Tibial artery (tissue), 4 donors: ENCODE data around the gene ECEL1.
A peak's percentile ranks its signal among the peaks of the same experiment; 100 is the strongest.

Experiments used
- DNase-seq, 2 donors: peaks; one replicate each; pipeline ENCODE4 v3.0.0-alpha.2; 2019
- H3K27ac ChIP-seq, 2 donors: fragments of 200-600 bp; sonication (generic) in 1 of 2; 1 replicate in 1 of 2; 2 replicates in 1 of 2; pipeline ENCODE4 v1.5.1; 2018 to 2019; ENCODE audit warnings: mild to moderate bottlenecking in 1 of 2
- H3K27me3 ChIP-seq, 2 donors: fragments of 200-600 bp; sonication (generic) in 1 of 2; one replicate each; pipeline versions ENCODE4 v1.5.1 to v1.6.0; 2016 to 2019
- H3K36me3 ChIP-seq, 3 donors: fragments of 200-600 bp; sonication (generic) in 2 of 3; one replicate each; pipeline ENCODE4 v1.5.1; 2016 to 2019; ENCODE audit warnings: mild to moderate bottlenecking in 2 of 3
- H3K4me1 ChIP-seq, 4 donors: fragments of 200-600 bp; sonication (generic) in 2 of 4; 1 replicate in 3 of 4; 2 replicates in 1 of 4; pipeline ENCODE4 v1.5.1; 2016 to 2019
- H3K4me3 ChIP-seq, 2 donors: fragments of 200-600 bp; sonication (generic) in 1 of 2; 1 replicate in 1 of 2; 2 replicates in 1 of 2; pipeline ENCODE4 v1.5.1; 2018 to 2019; ENCODE audit warnings: mild to moderate bottlenecking in 2 of 2
- H3K9me3 ChIP-seq, 3 donors: fragments of 200-600 bp; sonication (generic) in 1 of 3; one replicate each; pipeline ENCODE4 v1.5.1; 2016 to 2019
- CTCF ChIP-seq, 2 experiments: fragments of 200-600 bp in 1 of 2; fragments of 450-650 bp in 1 of 2; IDR thresholded peaks; one replicate each; pipeline ENCODE4 v1.5.1; 2017 to 2019; ENCODE audit warnings: antibody characterized with exemption in 2 of 2, mild to moderate bottlenecking in 1 of 2, moderate library complexity in 1 of 2
- intact Hi-C: fragments of 100-400 bp; cut with DNase I; formaldehyde crosslinking; loops from one replicate; pipeline ENCODE4 v1.15.0; 2023; ENCODE audit warnings: low total_unique reads

ECEL1 gene

DNA sequence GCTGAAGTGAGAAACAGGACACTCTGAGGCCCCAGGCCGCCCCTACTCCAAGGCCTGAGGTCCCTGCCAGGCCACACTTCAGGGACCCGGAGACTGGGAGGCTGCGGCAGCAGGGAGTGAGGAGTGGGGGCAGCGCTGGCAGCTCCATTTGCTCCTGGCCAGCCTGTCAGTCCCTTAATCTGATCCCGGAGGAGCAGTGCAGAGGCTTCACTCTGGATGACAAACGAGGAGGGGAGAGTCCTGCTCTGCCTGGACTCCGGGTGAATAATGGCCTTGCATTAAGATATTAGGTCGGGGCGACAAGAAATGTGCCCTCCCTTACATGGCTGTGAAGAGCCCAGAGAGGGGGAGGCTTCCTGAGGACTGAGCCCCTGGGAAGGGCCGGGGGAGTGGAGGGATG, 18.2 kb upstream of the ECEL1 start:
- intact Hi-C loops = no loop called here
- peaks cover 0 to 72% of the 10 kb centered on the region in 2 donors for H3K27me3 ChIP-seq

GRCh38 chr2:232504438-232504837, 16.8 kb upstream of the ECEL1 start:
- TF ChIP-seq CTCF (IDR thresholded peaks at IDR 0.05) = no peak
- H3K9me3 ChIP-seq = no peaks in the 10 kb centered on the region
- intact Hi-C loops = no loop called here
- H3K36me3 ChIP-seq = no peaks in the 10 kb centered on the region
- peaks cover 0 to 19% (median 15%) of the 10 kb centered on the region in 4 donors for H3K4me1 ChIP-seq
- H3K27me3 ChIP-seq = peaks cover 0 to 82% of the 10 kb centered on the region in 2 donors
- no peak for DNase-seq
- H3K4me3 ChIP-seq = no peak overlapping the region
- no peak overlapping the region for H3K27ac ChIP-seq

More for the DNA sequence above, 18.2 kb upstream of the ECEL1 start:
- no peak for TF ChIP-seq CTCF (IDR thresholded peaks at IDR 0.05)
- no peak overlapping the region for H3K27ac ChIP-seq
- no peak overlapping the region for H3K4me3 ChIP-seq
- H3K36me3 ChIP-seq = no peaks in the 10 kb centered on the region
- H3K4me1 ChIP-seq = peaks cover 0 to 19% (median 15%) of the 10 kb centered on the region in 4 donors
- no peak for DNase-seq
- no peaks in the 10 kb centered on the region for H3K9me3 ChIP-seq

GRCh38 chr2:232503809-232504323, 16.2 kb upstream of the ECEL1 start:
- DNase-seq = no peak
- Histone ChIP-seq H3K27me3 (peaks cover 0 to 84% of the 10 kb centered on the region in 2 donors), H3K4me1 (peaks cover 0 to 19% (median 15%) of the 10 kb centered on the region in 4 donors), H3K36me3 (no peaks in the 10 kb centered on the region), H3K4me3 (peak overlapping the region; percentile 39 to 56), H3K27ac (no peak overlapping the region), H3K9me3 (no peaks in the 10 kb centered on the region)
- intact Hi-C loops = no loop called here
- TF ChIP-seq CTCF (IDR thresholded peaks at IDR 0.05) = no peak

- H3K36me3 ChIP-seq = no peaks in the 10 kb centered on the region
- no peak for DNase-seq
- peaks cover 0 to 81% of the 10 kb centered on the region in 2 donors for H3K27me3 ChIP-seq
- no peak overlapping the region for H3K27ac ChIP-seq
- H3K4me3 ChIP-seq = peak overlapping the region; percentile 39 to 56
- peaks cover 0 to 19% (median 15%) of the 10 kb centered on the region in 4 donors for H3K4me1 ChIP-seq
- no peak for TF ChIP-seq CTCF (IDR thresholded peaks at IDR 0.05)
- intact Hi-C loops = no loop called here
- no peaks in the 10 kb centered on the region for H3K9me3 ChIP-seq
These were observed 15.5 kb upstream of the ECEL1 start for GRCh38 chr2:232502911-232503808.

- H3K27ac ChIP-seq = no peak overlapping the region
- TF ChIP-seq CTCF (IDR thresholded peaks at IDR 0.05) = no peak
- H3K4me1 ChIP-seq = peaks cover 0 to 19% (median 15%) of the 10 kb centered on the region in 4 donors
- no peaks in the 10 kb centered on the region for H3K36me3 ChIP-seq
- peak overlapping the region; percentile 39 to 56 for H3K4me3 ChIP-seq
- peaks cover 0 to 80% of the 10 kb centered on the region in 2 donors for H3K27me3 ChIP-seq
- no peaks in the 10 kb centered on the region for H3K9me3 ChIP-seq
- DNase-seq = no peak
- intact Hi-C loops = no loop called here
These were observed 14.9 kb upstream of the ECEL1 start for GRCh38 chr2:232502511-232502910.
